GM12801 (cell line): Measurements from ENCODE around the gene CDH4.

Experiments
- CTCF ChIP-seq: IDR thresholded peaks from one replicate; pipeline ENCODE4 v1.5.1; 2011; ENCODE audit warnings: control low read depth; ENCODE audit not compliant: insufficient read length; ENCODE audit errors: extremely low read depth

Gene CDH4

DNA sequence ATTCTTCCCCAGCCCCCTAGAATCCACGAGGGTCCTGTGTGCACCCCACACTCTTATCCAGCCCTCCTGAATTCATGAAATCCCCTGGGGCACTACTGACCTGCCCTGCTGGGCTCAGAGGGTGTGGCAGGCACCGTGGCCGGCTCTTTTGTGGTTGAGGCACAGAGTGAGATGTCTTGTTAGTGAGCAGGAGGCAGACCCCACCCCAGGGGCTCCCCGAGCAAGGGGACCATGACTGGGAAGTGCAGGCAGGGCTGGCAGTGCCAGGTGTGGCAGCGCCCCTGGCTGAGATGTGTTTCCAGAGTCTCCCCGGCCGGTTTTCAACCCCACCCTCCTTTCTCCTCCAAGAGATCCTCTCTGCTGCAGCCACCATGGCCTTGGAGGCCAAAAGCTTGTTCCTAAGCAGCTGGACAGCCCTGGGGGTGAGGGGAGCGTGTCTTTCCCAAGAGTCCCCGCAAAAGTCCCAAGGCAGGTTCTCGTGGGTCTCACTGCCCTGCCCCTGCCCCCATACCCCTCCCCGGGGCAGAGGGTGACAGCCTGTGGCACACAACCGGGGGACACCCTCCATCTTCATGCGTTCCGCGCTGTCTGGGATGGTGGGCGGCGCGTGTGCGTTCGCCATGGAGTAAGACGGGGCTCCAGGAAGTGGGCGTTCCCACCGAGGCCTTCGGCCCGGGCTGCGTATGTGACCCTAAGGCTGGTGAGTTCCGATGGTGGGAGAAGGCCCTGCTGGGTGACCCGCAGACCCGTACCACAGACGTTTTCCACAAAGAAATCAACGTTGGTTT, 604.8 kb downstream of the CDH4 start:
- TF ChIP-seq CTCF = no peak

DNA sequence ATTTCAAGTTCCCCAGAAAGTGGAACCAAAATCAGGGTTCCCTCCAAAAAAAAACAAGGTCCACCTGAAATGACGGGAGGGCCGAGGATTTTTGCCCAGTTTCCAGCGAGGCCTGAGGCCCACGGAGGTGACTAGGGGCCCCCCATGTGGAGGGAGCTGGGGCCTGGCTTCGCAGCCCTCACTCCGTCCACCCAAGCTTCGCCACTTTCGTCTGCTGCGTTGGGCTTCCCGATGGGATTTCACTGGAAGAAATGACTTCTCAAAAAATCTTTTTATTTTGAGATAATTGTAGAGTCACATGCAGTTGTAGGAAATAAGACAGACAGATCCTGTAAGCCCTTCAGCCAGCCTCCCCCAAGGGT, 605.3 kb downstream of the CDH4 start:
- no peak for TF ChIP-seq CTCF

DNA sequence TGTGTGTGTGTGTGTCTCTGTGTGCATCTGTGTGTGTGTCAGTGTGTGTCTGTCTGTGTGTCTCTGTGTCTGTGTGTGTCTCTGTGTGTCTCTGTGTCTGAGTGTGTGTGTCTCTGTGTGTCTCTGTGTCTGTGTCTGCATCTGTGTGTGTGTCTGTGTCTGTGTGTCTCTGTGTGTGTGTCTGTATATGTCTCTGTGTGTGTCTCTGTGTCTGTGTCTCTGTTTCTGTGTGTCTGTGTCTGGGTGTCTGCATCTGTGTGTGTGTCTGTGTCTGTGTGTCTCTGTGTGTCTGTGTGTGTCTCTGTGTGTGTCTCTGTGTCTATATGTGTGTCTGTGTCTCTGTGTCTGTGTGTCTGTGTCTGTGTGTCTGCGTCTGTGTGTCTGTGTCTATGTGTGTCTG, 605.8 kb downstream of the CDH4 start:
- TF ChIP-seq CTCF = no peak

DNA sequence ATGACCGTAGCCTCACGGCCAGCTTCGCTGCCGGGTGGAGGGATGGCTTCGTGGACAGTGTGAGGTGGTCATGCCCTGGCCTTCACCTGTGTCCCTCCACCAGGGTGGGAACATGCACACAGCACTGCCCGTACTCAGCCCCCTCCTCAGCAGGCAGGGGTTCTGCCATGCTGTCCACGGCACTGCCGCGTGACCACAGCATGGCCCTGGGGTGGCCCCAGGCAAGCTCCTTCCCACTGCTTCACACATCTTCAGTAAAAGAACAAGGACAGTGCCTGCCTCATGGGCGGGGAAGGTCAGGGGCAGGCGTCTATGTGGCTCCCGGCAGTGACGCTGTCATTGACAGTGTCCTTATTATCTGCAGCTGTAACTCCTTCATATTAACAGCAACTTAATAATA, 607.7 kb downstream of the CDH4 start:
- no peak for TF ChIP-seq CTCF

GRCh38 chr20:61860260-61860987, 608.4 kb downstream of the CDH4 start:
- TF ChIP-seq CTCF = no peak

- TF ChIP-seq CTCF = no peak
These were observed 609.2 kb downstream of the CDH4 start for GRCh38 chr20:61861054-61861841.

GRCh38 chr20:61861858-61862257, 609.8 kb downstream of the CDH4 start:
- TF ChIP-seq CTCF = no peak
